MM.1S (cell line): ENCODE results near the gene PROKR1.

Experiments
- DNase-seq: peaks from one replicate; pipeline ENCODE4 v3.0.0-alpha.2; 2015
- H2AFZ ChIP-seq: fragments of 300-600 bp; sonication (generic); 2 replicates; pipeline ENCODE4 v1.6.0; 2016; ENCODE audit warnings: antibody characterized with exemption, low read length
- H3F3A ChIP-seq: fragments of 300-600 bp; sonication (generic); 2 replicates; pipeline ENCODE4 v1.6.1; 2016; ENCODE audit warnings: mild to moderate bottlenecking, antibody characterized with exemption, low read length, moderate library complexity, mixed read lengths; ENCODE audit not compliant: insufficient read depth
- H3K27ac ChIP-seq: fragments of 300-600 bp; sonication (generic); 2 replicates; pipeline ENCODE4 v1.5.1; 2016; ENCODE audit warnings: mild to moderate bottlenecking, low read length
- H3K27me3 ChIP-seq: fragments of 300-600 bp; sonication (generic); replicated peaks from 2 replicates; pipeline ENCODE4 v1.6.0; 2016; ENCODE audit warnings: low read length; ENCODE audit not compliant: insufficient read depth
- H3K36me3 ChIP-seq: fragments of 300-600 bp; sonication (generic); replicated peaks from 2 replicates; pipeline ENCODE4 v1.6.1; 2016; ENCODE audit warnings: mild to moderate bottlenecking, low read length, mixed read lengths; ENCODE audit not compliant: insufficient read depth
- H3K4me1 ChIP-seq: fragments of 300-600 bp; sonication (generic); 2 replicates; pipeline ENCODE4 v1.6.1; 2016; ENCODE audit warnings: low read length, mixed read lengths
- H3K4me2 ChIP-seq: fragments of 300-600 bp; sonication (generic); 2 replicates; pipeline ENCODE4 v1.6.0; 2016; ENCODE audit warnings: low read depth, low read length
- H3K4me3 ChIP-seq: fragments of 300-600 bp; sonication (generic); 2 replicates; pipeline ENCODE4 v1.5.1; 2016; ENCODE audit warnings: low read length, mixed read lengths
- H3K79me2 ChIP-seq: fragments of 300-600 bp; sonication (generic); 2 replicates; pipeline ENCODE4 v1.6.1; 2016; ENCODE audit warnings: mixed run types, low read length, mixed read lengths
- H3K9ac ChIP-seq: fragments of 300-600 bp; sonication (generic); 2 replicates; pipeline ENCODE4 v1.6.1; 2016; ENCODE audit warnings: low read length, mixed read lengths
- H3K9me2 ChIP-seq: fragments of 300-600 bp; sonication (generic); replicated peaks from 2 replicates; pipeline ENCODE4 v1.6.1; 2016; ENCODE audit warnings: mild to moderate bottlenecking, low read length, mixed read lengths; ENCODE audit not compliant: insufficient read depth
- H3K9me3 ChIP-seq: fragments of 300-600 bp; sonication (generic); replicated peaks from 2 replicates; pipeline ENCODE4 v1.6.1; 2016; ENCODE audit warnings: mild to moderate bottlenecking, low read length, mixed read lengths; ENCODE audit not compliant: insufficient read depth
- H4K20me1 ChIP-seq: fragments of 300-600 bp; sonication (generic); 2 replicates; pipeline ENCODE4 v1.6.1; 2016; ENCODE audit warnings: mild to moderate bottlenecking, low read length, moderate library complexity, mixed read lengths; ENCODE audit not compliant: insufficient read depth
- CTCF ChIP-seq: fragments of 300-600 bp; sonication (generic); IDR thresholded peaks from 2 replicates; pipeline ENCODE4 v1.5.1; 2016; ENCODE audit warnings: antibody characterized with exemption, low read length, mixed read lengths
- EZH2 ChIP-seq: fragments of 300-600 bp; sonication (generic); optimal IDR thresholded peaks from 2 replicates; pipeline ENCODE3; 2017; ENCODE audit warnings: low read depth, mild to moderate bottlenecking, antibody characterized with exemption, low read length, mixed read lengths
- EZH2phosphoT487 ChIP-seq: fragments of 300-600 bp; sonication (generic); IDR thresholded peaks from 2 replicates; pipeline ENCODE4 v1.6.1; 2018; ENCODE audit warnings: antibody characterized with exemption, low read length

The PROKR1 gene

GRCh38 chr2:68603059-68603458 lies 40.3 kb upstream of the PROKR1 start:
- Histone ChIP-seq H2AFZ (no peak overlapping the region), H3F3A (no peaks in the 10 kb centered on the region), H3K79me2 (no peaks in the 10 kb centered on the region), H3K4me1 (no peaks in the 10 kb centered on the region), H3K9me3 (no peaks in the 10 kb centered on the region), H3K27me3 (no peaks in the 10 kb centered on the region), H4K20me1 (no peaks in the 10 kb centered on the region), H3K36me3 (no peaks in the 10 kb centered on the region), H3K4me2 (no peak overlapping the region), H3K9me2 (no peaks in the 10 kb centered on the region), H3K9ac (no peak overlapping the region), H3K4me3 (no peak overlapping the region), H3K27ac (no peak overlapping the region)
- TF ChIP-seq EZH2phosphoT487 (no peak), CTCF (no peak), EZH2 (no peak)
- no peak for DNase-seq

GRCh38 chr2:68604077-68604476 lies 39.3 kb upstream of the PROKR1 start:
- TF ChIP-seq EZH2 (no peak), EZH2phosphoT487 (no peak), CTCF (no peak)
- no peaks in the 10 kb centered on the region for H3K4me1 ChIP-seq
- H3K9me2 ChIP-seq: no peaks in the 10 kb centered on the region
- H3K27me3 ChIP-seq: no peaks in the 10 kb centered on the region
- H2AFZ ChIP-seq: no peak overlapping the region
- H3K79me2 ChIP-seq: no peaks in the 10 kb centered on the region
- H3K36me3 ChIP-seq: no peaks in the 10 kb centered on the region
- no peak overlapping the region for H3K9ac ChIP-seq
- H3F3A ChIP-seq: no peaks in the 10 kb centered on the region
- no peak for DNase-seq
- no peak overlapping the region for H3K4me2 ChIP-seq
- H4K20me1 ChIP-seq: no peaks in the 10 kb centered on the region
- no peak overlapping the region for H3K27ac ChIP-seq
- H3K4me3 ChIP-seq: no peak overlapping the region
- no peaks in the 10 kb centered on the region for H3K9me3 ChIP-seq

- H3K4me1 ChIP-seq: no peaks in the 10 kb centered on the region
- no peak overlapping the region for H3K4me3 ChIP-seq
- no peak overlapping the region for H3K9ac ChIP-seq
- no peak overlapping the region for H3K4me2 ChIP-seq
- H3K27ac ChIP-seq: no peak overlapping the region
- H3F3A ChIP-seq: no peaks in the 10 kb centered on the region
- H2AFZ ChIP-seq: no peak overlapping the region
- no peaks in the 10 kb centered on the region for H3K9me3 ChIP-seq
- DNase-seq: no peak
- TF ChIP-seq EZH2phosphoT487: no peak
- no peak for TF ChIP-seq CTCF
- TF ChIP-seq EZH2: no peak
- H3K79me2 ChIP-seq: no peaks in the 10 kb centered on the region
- H3K36me3 ChIP-seq: no peaks in the 10 kb centered on the region
- H3K9me2 ChIP-seq: no peaks in the 10 kb centered on the region
- H3K27me3 ChIP-seq: no peaks in the 10 kb centered on the region
- H4K20me1 ChIP-seq: no peaks in the 10 kb centered on the region
Measured at GRCh38 chr2:68605939-68606338, 37.4 kb upstream of the PROKR1 start.

DNA sequence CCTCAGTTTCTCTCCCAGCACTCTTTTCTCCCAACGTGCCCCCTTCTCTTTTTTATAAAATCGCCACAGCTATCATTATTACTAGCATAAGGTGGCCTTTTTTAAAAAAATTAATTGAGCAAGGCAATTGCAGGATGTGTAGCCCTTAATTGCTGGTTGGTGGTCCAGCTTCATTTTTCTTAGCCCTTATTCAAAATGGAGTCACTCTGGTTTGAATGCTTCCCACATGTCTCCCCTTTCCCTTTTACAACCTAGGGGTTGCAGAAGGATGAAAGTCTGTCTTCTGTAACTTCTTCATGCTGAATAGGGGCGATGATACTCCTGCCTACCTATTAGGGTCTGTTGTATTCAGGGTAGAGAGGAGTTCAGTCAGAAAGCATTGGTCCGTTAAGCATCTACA lies 36.6 kb upstream of the PROKR1 start:
- Histone ChIP-seq H3K4me2 (no peak overlapping the region), H3K9ac (no peak overlapping the region), H2AFZ (no peak overlapping the region), H3K4me3 (no peak overlapping the region), H3K27me3 (no peaks in the 10 kb centered on the region), H3K36me3 (no peaks in the 10 kb centered on the region), H3K9me2 (no peaks in the 10 kb centered on the region), H3K79me2 (no peaks in the 10 kb centered on the region), H3K27ac (no peak overlapping the region), H4K20me1 (no peaks in the 10 kb centered on the region), H3K9me3 (no peaks in the 10 kb centered on the region), H3F3A (no peaks in the 10 kb centered on the region), H3K4me1 (no peaks in the 10 kb centered on the region)
- no peak for DNase-seq
- TF ChIP-seq EZH2phosphoT487: no peak
- TF ChIP-seq CTCF: no peak
- no peak for TF ChIP-seq EZH2
